KG1 (cell line): ENCODE data around the gene IQCM.

Experiments
- DNase-seq: peaks from one replicate; lab custom pipeline; 2025; lab: John Stamatoyannopoulos, UW

IQCM gene

GRCh38 chr4:149815743-149816142, at the start of gene IQCM:
Gene IQCM (minus strand): TSS chr4:149815843. CDS start chr4:149742691, 73,152 bp downstream.
- no peak for DNase-seq

- no peak for DNase-seq
Measured at GRCh38 chr4:149857446-149857845, 41.8 kb upstream of the IQCM start.

GRCh38 chr4:149845743-149846142, 30.1 kb upstream of the IQCM start:
- DNase-seq, result no peak

- DNase-seq, result no peak
Measured at GRCh38 chr4:149841686-149842085, 26.0 kb upstream of the IQCM start.

GRCh38 chr4:149838036-149838435, 22.4 kb upstream of the IQCM start:
- DNase-seq, result no peak

GRCh38 chr4:149836546-149836945, 20.9 kb upstream of the IQCM start:
- DNase-seq, result no peak

- no peak for DNase-seq
Measured at GRCh38 chr4:149835280-149835679, 19.6 kb upstream of the IQCM start.

- DNase-seq, result no peak
Measured at GRCh38 chr4:149831656-149832208, 16.1 kb upstream of the IQCM start.

GRCh38 chr4:149830823-149831222, 15.2 kb upstream of the IQCM start:
- no peak for DNase-seq

- DNase-seq, result no peak
Measured at GRCh38 chr4:149825336-149825735, 9.7 kb upstream of the IQCM start.

- DNase-seq, result no peak
Measured at GRCh38 chr4:149823769-149824221, 8.2 kb upstream of the IQCM start.

GRCh38 chr4:149801416-149801815, 14.2 kb downstream of the IQCM start:
- DNase-seq, result no peak

- no peak for DNase-seq
Measured at GRCh38 chr4:149799546-149799945, 16.1 kb downstream of the IQCM start.

GRCh38 chr4:149796381-149796780, 19.3 kb downstream of the IQCM start:
- no peak for DNase-seq

GRCh38 chr4:149795256-149795655, 20.4 kb downstream of the IQCM start:
- DNase-seq, result no peak

GRCh38 chr4:149794352-149794751, 21.3 kb downstream of the IQCM start:
- no peak for DNase-seq

GRCh38 chr4:149793459-149793858, 22.2 kb downstream of the IQCM start:
- no peak for DNase-seq

- no peak for DNase-seq
Measured at GRCh38 chr4:149791851-149792250, 23.8 kb downstream of the IQCM start.

GRCh38 chr4:149790172-149790907, 25.3 kb downstream of the IQCM start:
- no peak for DNase-seq

- DNase-seq, result no peak
Measured at GRCh38 chr4:149788300-149788699, 27.3 kb downstream of the IQCM start.

- no peak for DNase-seq
Measured at GRCh38 chr4:149785696-149786431, 29.8 kb downstream of the IQCM start.

GRCh38 chr4:149784018-149784417, 31.6 kb downstream of the IQCM start:
- DNase-seq, result no peak

GRCh38 chr4:149781150-149781549, 34.5 kb downstream of the IQCM start:
- no peak for DNase-seq
